K562 (cell line): ENCODE results near the gene NFKB2. TPM values are rescaled to one million over a fixed set of nuclear protein-coding genes. Genes with fewer than 3 reads are reported as not detected.

Source experiments
- ATAC-seq: fragments of 200-7000 bp; cut with Tn5 transposase; 3 replicates; pipeline ENCODE4 v1.9.1; 2020; ENCODE audit warnings: moderate library complexity
- BruUV-seq: library from RNA; stranded (reverse); fragments of 400-500 nt; replicated peaks from 2 replicates; lab custom pipeline; 2021; lab: Mats Ljungman, UMichigan
- CTCF ChIA-PET: fragments of 300-600 bp; formaldehyde crosslinking; extraction: SDS; loops from one replicate; lab custom pipeline; 2021; ENCODE audit warnings: low intra/inter-chr PET ratio; lab: Yijun Ruan, JAX
- POLR2A ChIA-PET: fragments of 300-600, 350-650 bp; sonication (Branson Sonifier 250); formaldehyde crosslinking; extraction: SDS; loops from one replicate; lab custom pipeline; 2021; ENCODE audit warnings: antibody characterized with exemption, inconsistent platforms; lab: Yijun Ruan, JAX
- DNase-seq, 4 experiments: peaks; one replicate each; pipeline versions ENCODE4 v3.0.0 to v3.0.0-alpha.2; 2011 to 2018; ENCODE audit warnings: low spot score in 3 of 4, mixed read lengths in 3 of 4; ENCODE audit errors: extremely low read depth in 1 of 4
- FAIRE-seq: peaks from 2 replicates; lab custom pipeline; 2011; peaks lifted over from hg19 to GRCh38; lab: Jason Lieb, UNC
- H2AFZ ChIP-seq: 2 replicates; pipeline ENCODE4 v1.6.0; 2011; ENCODE audit warnings: low read depth, low read length, control low read depth, inconsistent platforms
- H3K27ac ChIP-seq: fragments of 200-600 bp; 3 replicates; pipeline ENCODE4 v1.8.0; 2011; ENCODE audit warnings: low read depth, mild to moderate bottlenecking, control low read depth, inconsistent platforms, low read length, moderate library complexity, mixed read lengths; ENCODE audit errors: extremely low read depth
- H3K27me3 ChIP-seq, 2 experiments: fragments of 300-600 bp in 1 of 2; 2 replicates in 1 of 2; 3 replicates in 1 of 2; pipeline versions ENCODE4 v1.6.0 to v1.8.0; 2011; ENCODE audit warnings: inconsistent platforms in 2 of 2, low read length in 2 of 2, mild to moderate bottlenecking in 1 of 2, mixed read lengths in 1 of 2, moderate library complexity in 1 of 2; ENCODE audit not compliant: control insufficient read depth in 2 of 2, insufficient read depth in 2 of 2
- H3K36me3 ChIP-seq: fragments of 300-600 bp; 3 replicates; pipeline ENCODE4 v1.8.0; 2011; ENCODE audit warnings: mild to moderate bottlenecking, low read length, inconsistent platforms; ENCODE audit not compliant: control insufficient read depth, insufficient read depth
- H3K4me1 ChIP-seq, 2 experiments: fragments of 200-600 bp in 1 of 2; replicated peaks in 1 of 2; 2 replicates in 1 of 2; 3 replicates in 1 of 2; pipeline versions ENCODE4 v1.5.1 to v1.8.0; 2011; ENCODE audit warnings: inconsistent platforms in 2 of 2, low read length in 2 of 2, mild to moderate bottlenecking in 1 of 2, mixed read lengths in 1 of 2, moderate library complexity in 1 of 2; ENCODE audit not compliant: control insufficient read depth in 2 of 2, insufficient read depth in 2 of 2
- H3K4me2 ChIP-seq: 2 replicates; pipeline ENCODE4 v1.6.1; 2011; ENCODE audit warnings: low read length, control low read depth, inconsistent platforms, mixed read lengths; ENCODE audit not compliant: insufficient read depth
- H3K4me3 ChIP-seq: fragments of 200-600 bp; sonication (generic), shearing (Covaris generic); 2 replicates; pipeline ENCODE4 v1.5.1; 2016; ENCODE audit warnings: control low read depth, inconsistent platforms
- H3K79me2 ChIP-seq: fragments of 200-600 bp; 3 replicates; pipeline ENCODE4 v1.8.0; 2011; ENCODE audit warnings: low read length, inconsistent platforms; ENCODE audit not compliant: control insufficient read depth, insufficient read depth
- H3K9ac ChIP-seq, 2 experiments: 2 replicates each; pipeline versions ENCODE4 v1.6.0 to v1.6.1; 2011; ENCODE audit warnings: low read depth in 2 of 2, low read length in 2 of 2, control low read depth in 1 of 2, inconsistent platforms in 1 of 2, mild to moderate bottlenecking in 1 of 2, mixed read lengths in 1 of 2; ENCODE audit not compliant: insufficient read depth in 1 of 2
- H3K9me1 ChIP-seq: one replicate; pipeline ENCODE4 v1.6.0; 2011; ENCODE audit warnings: inconsistent platforms, mild to moderate bottlenecking, low read length, moderate library complexity; ENCODE audit not compliant: control insufficient read depth, insufficient read depth
- H3K9me3 ChIP-seq: replicated peaks from 2 replicates; pipeline ENCODE4 v1.5.1; 2011; ENCODE audit warnings: low read depth, low read length, inconsistent platforms; ENCODE audit not compliant: control insufficient read depth, insufficient read depth
- H4K20me1 ChIP-seq: replicated peaks from 2 replicates; pipeline ENCODE4 v1.6.1; 2011; ENCODE audit warnings: low read length, inconsistent platforms, mixed read lengths; ENCODE audit not compliant: control insufficient read depth, insufficient read depth
- CBX5 ChIP-seq: IDR thresholded peaks from 2 replicates; pipeline ENCODE4 v1.6.1; 2014; ENCODE audit warnings: low read depth, borderline replicate concordance
- CREB3 ChIP-seq: fragments of 450-650 bp; conservative IDR thresholded peaks from 2 replicates; pipeline ENCODE4 v1.6.1; 2016; ENCODE audit warnings: missing genetic modification characterization, low read depth, mild to moderate bottlenecking, missing compliant biosample characterization, moderate library complexity
- ETV1 ChIP-seq: fragments of 450-650 bp; conservative IDR thresholded peaks from 2 replicates; pipeline ENCODE4 v1.6.1; 2016; ENCODE audit warnings: missing genetic modification characterization, control low read depth, low read depth, missing compliant biosample characterization
- HLTF ChIP-seq: fragments of 450-650 bp; IDR thresholded peaks from 2 replicates; pipeline ENCODE4 v1.6.1; 2016
- ILF3 ChIP-seq: fragments of 450-650 bp; IDR thresholded peaks from 2 replicates; pipeline ENCODE4 v1.6.1; 2018; ENCODE audit warnings: antibody characterized with exemption, mild to moderate bottlenecking, moderate library complexity, borderline replicate concordance
- L3MBTL2 ChIP-seq: fragments of 450-650 bp; IDR thresholded peaks from 2 replicates; pipeline ENCODE4 v1.6.1; 2016; ENCODE audit warnings: mild to moderate bottlenecking, moderate library complexity
- NCOA1 ChIP-seq: fragments of 450-650 bp; IDR thresholded peaks from 2 replicates; pipeline ENCODE4 v1.6.1; 2016; ENCODE audit warnings: low read depth
- NRF1 ChIP-seq, 2 experiments: fragments of 450-650 bp; IDR thresholded peaks in 1 of 2; conservative IDR thresholded peaks in 1 of 2; 2 replicates each; pipeline ENCODE4 v1.6.1; 2014; ENCODE audit warnings: mild to moderate bottlenecking in 2 of 2
- PCBP2 ChIP-seq: fragments of 200-400 bp; formaldehyde crosslinking; IDR thresholded peaks from 2 replicates; pipeline ENCODE4 v1.6.1; 2018; ENCODE audit warnings: low read length, low read depth, mild to moderate bottlenecking, moderate library complexity; ENCODE audit not compliant: poor library complexity, severe bottlenecking
- PHB2 ChIP-seq: fragments of 450-650 bp; IDR thresholded peaks from 2 replicates; pipeline ENCODE4 v1.6.1; 2017; ENCODE audit warnings: low read depth
- RBM34 ChIP-seq: fragments of 200-400 bp; formaldehyde crosslinking; IDR thresholded peaks from 2 replicates; pipeline ENCODE4 v1.6.1; 2018; ENCODE audit warnings: low read length, borderline replicate concordance; ENCODE audit not compliant: insufficient read depth
- SAFB2 ChIP-seq: fragments of 200-400 bp; formaldehyde crosslinking; IDR thresholded peaks from 2 replicates; pipeline ENCODE4 v1.6.1; 2018; ENCODE audit warnings: borderline replicate concordance, low read length, low read depth, moderate library complexity; ENCODE audit not compliant: severe bottlenecking
- SMAD4 ChIP-seq: fragments of 250-450 bp; sonication (Bioruptor Pico); conservative IDR thresholded peaks from 2 replicates; pipeline ENCODE4 v1.8.0; 2021; ENCODE audit warnings: inconsistent platforms, mild to moderate bottlenecking, moderate library complexity
- SP2 ChIP-seq: IDR thresholded peaks from 2 replicates; pipeline ENCODE4 v1.6.1; 2011; ENCODE audit warnings: mild to moderate bottlenecking, low read depth, low read length, moderate library complexity; ENCODE audit not compliant: poor library complexity, severe bottlenecking; ENCODE audit errors: extremely low read depth
- TARDBP ChIP-seq: fragments of 450-650 bp; IDR thresholded peaks from 2 replicates; pipeline ENCODE4 v1.6.1; 2016
- ZBTB8A ChIP-seq: fragments of 450-650 bp; IDR thresholded peaks from 2 replicates; pipeline ENCODE4 v1.6.1; 2018; ENCODE audit warnings: mild to moderate bottlenecking, moderate library complexity; ENCODE audit not compliant: partially characterized antibody
- ZNF253 ChIP-seq: fragments of 250-450 bp; sonication (Bioruptor Pico); conservative IDR thresholded peaks from 2 replicates; pipeline ENCODE4 v1.6.1; 2021; ENCODE audit warnings: mild to moderate bottlenecking
- ZNF668 ChIP-seq: fragments of 250-450 bp; sonication (Bioruptor Pico); IDR thresholded peaks from 2 replicates; pipeline ENCODE4 v1.8.0; 2022; ENCODE audit warnings: mild to moderate bottlenecking, inconsistent platforms
- ZNF77 ChIP-seq: fragments of 250-450 bp; sonication (Bioruptor Pico); IDR thresholded peaks from 2 replicates; pipeline ENCODE4 v1.5.0; 2020
- WGBS: fragments of 100-300 bp; shearing (Covaris generic); methylation state at CpG from one replicate; pipeline ENCODE4 v1.1.6; 2016; ENCODE audit warnings: low coverage, mixed read lengths; ENCODE audit not compliant: insufficient coverage; ENCODE audit errors: missing lambda C conversion rate; 5-methylcytosine and 5-hydroxymethylcytosine counted together
- in situ Hi-C: fragments of 300-500 bp; cut with MboI; formaldehyde crosslinking; loops from 4 replicates; pipeline ENCODE4 v1.15.0; 2018; ENCODE audit warnings: inconsistent platforms, mixed read lengths
- intact Hi-C: fragments of 100-400 bp; cut with micrococcal nuclease; formaldehyde crosslinking; loops from 2 replicates; pipeline ENCODE4 v1.14.2; 2022
- polyA plus RNA-seq, 8 experiments: library from polyadenylated mRNA; depleted of rRNA in 4 of 8; stranded (reverse) in 5 of 8; unstranded in 3 of 8; fragments of >200 nt; fragmentation: Nextera tagmentation in 2 of 8; fragmentation: Illumina TruSeq in 1 of 8; extraction: Ambion mirVana in 2 of 8; extraction: Trizol in 1 of 8; gene quantifications; 2 replicates each; pipeline versions ENCODE4 v1.2.1 to v1.2.3, GENCODE V29; 2011 to 2014; ENCODE audit warnings: inconsistent platforms in 1 of 8, missing spikeins in 1 of 8
- total RNA-seq, 7 experiments: library from RNA; depleted of rRNA in 6 of 7; stranded (reverse); fragments of >200 nt in 6 of 7; fragmentation: Illumina TruSeq in 2 of 7; extraction: Trizol in 2 of 7; gene quantifications; 2 replicates each; pipeline versions ENCODE4 v1.2.1 to v1.2.3, GENCODE V29; 2011 to 2021; ENCODE audit warnings: low replicate concordance in 1 of 7

NFKB2 gene
- total and polyA plus RNA-seq, 9 of the 15 experiments (the other 6 are each of a cell fraction or from before 2014, with no cell fraction given) = 0.07 to 20.3 (median 7.9) TPM

- no peaks in the 10 kb centered on the region for H3K27me3 ChIP-seq
- no peak for DNase-seq
- BruUV-seq = no TSS peak
- H3K27ac ChIP-seq = no peak overlapping the region
- no peak overlapping the region for H3K4me2 ChIP-seq
- POLR2A ChIA-PET = interaction anchor here (0.7 to 1.2 kb wide), 2 partner anchors 9 to 208 kb away, joined by 3 to 4 read pairs; no protein-coding TSS in a partner anchor
- TF ChIP-seq ILF3 = no peak
- no peak for TF ChIP-seq ZBTB8A
- TF ChIP-seq PCBP2 = no peak
- no peak for TF ChIP-seq PHB2
- TF ChIP-seq SAFB2 = no peak
- TF ChIP-seq L3MBTL2 = no peak
- no peak for TF ChIP-seq RBM34
- no peak for TF ChIP-seq CREB3
- no peak for TF ChIP-seq HLTF
- no peak for TF ChIP-seq NRF1 (conservative IDR thresholded peaks at IDR 0.05 in 1 of 2, IDR thresholded peaks at IDR 0.05 in 1 of 2)
- TF ChIP-seq ZNF77 = no peak
- no peak for TF ChIP-seq ZNF253
- TF ChIP-seq SP2 = no peak
- TF ChIP-seq TARDBP = no peak
- TF ChIP-seq ZNF668 (CRISPR knock-in tag) = no peak
- no peak for TF ChIP-seq ETV1 (tag)
- no peak for TF ChIP-seq CBX5
- no peak for TF ChIP-seq NCOA1
- no peak for TF ChIP-seq SMAD4 (CRISPR knock-in tag)
- no peaks in the 10 kb centered on the region for H3K9me3 ChIP-seq
- no peak for ATAC-seq
- H3K79me2 ChIP-seq = no peaks in the 10 kb centered on the region
- CTCF ChIA-PET = no interaction called here
- H3K9me1 ChIP-seq = no peaks in the 10 kb centered on the region
- in situ Hi-C loops (loop anchor here (25.0 kb wide), 1 partner anchor 534 kb away; the partner anchor contains the start of gene KCNIP2), intact Hi-C loops (no loop called here)
- no peak for FAIRE-seq
- H3K4me1 ChIP-seq = no peaks in the 10 kb centered on the region
- 100% methylated on average over 2 of the region's 2 CpGs for WGBS
- no peak overlapping the region for H2AFZ ChIP-seq
- H4K20me1 ChIP-seq = no peaks in the 10 kb centered on the region
- no peak overlapping the region for H3K4me3 ChIP-seq
- peaks cover 77% of the 10 kb centered on the region for H3K36me3 ChIP-seq
- no peak overlapping the region for H3K9ac ChIP-seq
These were observed 24.2 kb upstream of the NFKB2 start for GRCh38 chr10:102371295-102371694.
